GM12878 (cell line): ENCODE measurements around the gene ARL15. TPM values are rescaled to one million over a fixed set of nuclear protein-coding genes. Genes with fewer than 3 reads are reported as not detected.

Source experiments
- ATAC-seq: fragments of 200-7000 bp; cut with Tn5 transposase; 3 replicates; pipeline ENCODE4 v1.9.1; 2020; ENCODE audit warnings: mild to moderate bottlenecking, moderate library complexity
- BruUV-seq: library from RNA; stranded (reverse); fragments of 400-500 nt; replicated peaks from 2 replicates; lab custom pipeline; 2021; lab: Mats Ljungman, UMichigan
- CTCF ChIA-PET: fragments of 300-600 bp; sonication (Branson Sonifier 250); formaldehyde crosslinking; extraction: SDS; loops from one replicate; lab custom pipeline; 2021; ENCODE audit warnings: inconsistent platforms; lab: Yijun Ruan, JAX
- POLR2A ChIA-PET: fragments of 350-600 bp; formaldehyde crosslinking; extraction: SDS; loops from one replicate; lab custom pipeline; 2021; ENCODE audit warnings: inconsistent platforms; lab: Charles Lee
- RAD21 ChIA-PET: fragments of 300-600 bp; sonication (Branson Sonifier 250); formaldehyde crosslinking; loops from one replicate; lab custom pipeline; 2023; ENCODE audit warnings: antibody characterized with exemption; ENCODE audit not compliant: unreplicated experiment; lab: Charles Lee
- SMC1A ChIA-PET: fragments of 300-600 bp; sonication (Branson Sonifier 250); formaldehyde crosslinking; loops from one replicate; lab custom pipeline; 2023; ENCODE audit not compliant: unreplicated experiment, uncharacterized antibody; lab: Charles Lee
- DNase-seq: peaks from one replicate; pipeline ENCODE4 v3.0.0-alpha.2; 2011; ENCODE audit warnings: low read depth, low spot score
- FAIRE-seq: peaks from 3 replicates; lab custom pipeline; 2011; peaks lifted over from hg19 to GRCh38; lab: Jason Lieb, UNC
- H2AFZ ChIP-seq: 2 replicates; pipeline ENCODE4 v1.6.0; 2011; ENCODE audit warnings: low read depth, low read length, control low read depth; ENCODE audit not compliant: control insufficient read depth
- H3K27ac ChIP-seq: 2 replicates; pipeline ENCODE4 v1.5.1; 2011; ENCODE audit warnings: control low read depth; ENCODE audit not compliant: control insufficient read depth, insufficient read depth
- H3K27me3 ChIP-seq, 2 experiments: replicated peaks in 1 of 2; 2 replicates each; pipeline versions ENCODE4 v1.6.0 to v1.6.1; 2011; ENCODE audit warnings: low read length in 1 of 2; ENCODE audit not compliant: control insufficient read depth in 2 of 2, insufficient read depth in 2 of 2
- H3K36me3 ChIP-seq, 2 experiments: 2 replicates each; pipeline ENCODE4 v1.5.1; 2011; ENCODE audit warnings: low read length in 1 of 2; ENCODE audit not compliant: control insufficient read depth in 2 of 2, insufficient read depth in 2 of 2
- H3K4me1 ChIP-seq: 2 replicates; pipeline ENCODE4 v1.6.1; 2011; ENCODE audit warnings: mild to moderate bottlenecking, low read length, moderate library complexity, mixed read lengths; ENCODE audit not compliant: control insufficient read depth, insufficient read depth
- H3K4me2 ChIP-seq: 2 replicates; pipeline ENCODE4 v1.6.0; 2011; ENCODE audit warnings: control low read depth; ENCODE audit not compliant: control insufficient read depth, insufficient read depth
- H3K4me3 ChIP-seq: fragments of 200-600 bp; sonication (generic); 2 replicates; pipeline ENCODE4 v1.5.1; 2016
- H3K79me2 ChIP-seq: 2 replicates; pipeline ENCODE4 v1.6.0; 2011; ENCODE audit warnings: low read length; ENCODE audit not compliant: control insufficient read depth, insufficient read depth
- H3K9ac ChIP-seq: 2 replicates; pipeline ENCODE4 v1.8.0; 2011; ENCODE audit warnings: low read length, control low read depth, mixed read lengths; ENCODE audit not compliant: control insufficient read depth, insufficient read depth
- H3K9me3 ChIP-seq: replicated peaks from 3 replicates; pipeline ENCODE4 v1.5.1; 2011; ENCODE audit warnings: mild to moderate bottlenecking, low read length; ENCODE audit not compliant: control insufficient read depth, insufficient read depth
- H4K20me1 ChIP-seq: 2 replicates; pipeline ENCODE4 v1.6.0; 2011; ENCODE audit not compliant: control insufficient read depth, insufficient read depth
- ATF3 ChIP-seq: IDR thresholded peaks from 2 replicates; pipeline ENCODE4 v1.6.1; 2011; ENCODE audit warnings: low read depth, mild to moderate bottlenecking, low read length, moderate library complexity, borderline replicate concordance; ENCODE audit errors: extremely low read depth
- CHD1 ChIP-seq: IDR thresholded peaks from 2 replicates; pipeline ENCODE4 v1.6.1; 2012; ENCODE audit warnings: low read depth, low read length, improper control_type of control experiment
- EP300 ChIP-seq, 2 experiments: fragments of 150-350 bp in 1 of 2; IDR thresholded peaks; 2 replicates each; pipeline ENCODE4 v1.6.1; 2011 to 2012; ENCODE audit warnings: low read depth in 2 of 2, low read length in 2 of 2, borderline replicate concordance in 1 of 2, improper control_type of control experiment in 1 of 2, inconsistent platforms in 1 of 2; ENCODE audit not compliant: control insufficient read depth in 1 of 2
- HCFC1 ChIP-seq: fragments of 150-350 bp; IDR thresholded peaks from 2 replicates; pipeline ENCODE4 v1.6.1; 2014; ENCODE audit warnings: low read length
- HDAC6 ChIP-seq: fragments of 200-600 bp; sonication (generic); IDR thresholded peaks from one replicate; pipeline ENCODE4 v1.8.0; 2017; ENCODE audit warnings: antibody characterized with exemption; ENCODE audit not compliant: unreplicated experiment
- HSF1 ChIP-seq: fragments of 150-350 bp; IDR thresholded peaks from 2 replicates; pipeline ENCODE4 v1.6.1; 2014; ENCODE audit warnings: mild to moderate bottlenecking, low read depth, low read length
- JUNB ChIP-seq: IDR thresholded peaks from 2 replicates; pipeline ENCODE4 v1.6.1; 2016; ENCODE audit warnings: antibody characterized with exemption, mild to moderate bottlenecking
- LARP7 ChIP-seq: fragments of 450-650 bp; IDR thresholded peaks from 2 replicates; pipeline ENCODE4 v1.6.1; 2017; ENCODE audit warnings: mild to moderate bottlenecking
- PKNOX1 ChIP-seq: fragments of 450-650 bp; IDR thresholded peaks from 2 replicates; pipeline ENCODE4 v1.6.1; 2016; ENCODE audit warnings: mild to moderate bottlenecking
- RUNX3 ChIP-seq: IDR thresholded peaks from 2 replicates; pipeline ENCODE4 v1.6.1; 2012; ENCODE audit warnings: low read length, inconsistent platforms
- SRF ChIP-seq, 2 experiments: IDR thresholded peaks; 2 replicates each; pipeline ENCODE4 v1.6.1; 2011; ENCODE audit warnings: low read depth in 2 of 2, low read length in 2 of 2, mild to moderate bottlenecking in 1 of 2, moderate library complexity in 1 of 2
- TCF3 ChIP-seq: IDR thresholded peaks from 2 replicates; pipeline ENCODE4 v1.6.1; 2012; ENCODE audit warnings: low read depth, mild to moderate bottlenecking, low read length, borderline replicate concordance; ENCODE audit not compliant: insufficient read depth
- ZBED1 ChIP-seq: IDR thresholded peaks from 2 replicates; pipeline ENCODE4 v1.6.1; 2016; ENCODE audit warnings: borderline replicate concordance
- WGBS: methylation state at CpG from one replicate; pipeline ENCODE4 v1.1.6; 2016; ENCODE audit warnings: low lambda C conversion rate; ENCODE audit not compliant: insufficient replicate concordance, insufficient coverage; ENCODE audit errors: missing lambda C conversion rate; 5-methylcytosine and 5-hydroxymethylcytosine counted together
- in situ Hi-C: fragments of 300-500 bp; cut with MboI; formaldehyde crosslinking; loops from 9 replicates; pipeline ENCODE4 v1.14.3; 2018; ENCODE audit warnings: mixed read lengths
- intact Hi-C: fragments of 100-400 bp; cut with micrococcal nuclease; formaldehyde crosslinking; loops from one replicate; pipeline ENCODE4 v1.14.2; 2022; ENCODE audit not compliant: unreplicated experiment
- polyA plus RNA-seq, 11 experiments: library from polyadenylated mRNA; depleted of rRNA in 4 of 11; unstranded in 6 of 11; stranded (reverse) in 5 of 11; fragments of >200 nt; fragmentation: Nextera tagmentation in 4 of 11; fragmentation: Illumina TruSeq in 1 of 11; extraction: Ambion mirVana in 4 of 11; extraction: Trizol in 1 of 11; gene quantifications; 1 replicate in 1 of 11; 2 replicates in 10 of 11; pipeline versions ENCODE4 v1.2.1 to v1.2.3, GENCODE V29; 2011 to 2016; ENCODE audit warnings: inconsistent platforms in 2 of 11, missing spikeins in 2 of 11, low read depth in 1 of 11
- total RNA-seq, 4 experiments: library from RNA; depleted of rRNA in 3 of 4; stranded (reverse); fragments of >200 nt in 3 of 4; fragmentation: Illumina TruSeq in 1 of 4; extraction: Trizol in 1 of 4; gene quantifications; 2 replicates each; pipeline versions ENCODE4 v1.2.1 to v1.2.3, GENCODE V29; 2013 to 2021

ARL15 gene
- total and polyA plus RNA-seq, 10 of the 15 experiments (the other 5 are each of a cell fraction or from before 2014, with no cell fraction given), result 3.6 to 11.0 (median 7.7) TPM

DNA sequence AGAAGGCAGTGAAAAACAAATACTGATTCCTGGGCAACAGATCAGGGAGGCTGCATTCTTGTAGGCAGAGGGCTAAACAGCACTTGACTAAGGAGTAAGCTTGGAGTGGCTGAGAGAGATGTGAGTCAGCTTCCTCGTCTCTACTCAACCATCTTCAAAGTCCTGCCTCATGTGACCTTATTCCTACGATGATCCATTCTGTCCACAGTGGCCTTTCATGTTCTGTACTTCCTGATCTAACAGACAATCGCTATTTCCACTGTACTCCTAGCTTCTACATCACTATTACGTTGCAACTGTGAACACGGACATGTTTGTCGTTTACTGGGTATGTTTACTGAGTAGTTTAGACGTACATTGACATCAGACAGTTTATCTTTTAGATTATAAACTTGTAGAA lies 365.4 kb downstream of the ARL15 start (continued):
- TF ChIP-seq PKNOX1, result no peak

- Histone ChIP-seq H2AFZ (no peak overlapping the region), H3K4me2 (no peak overlapping the region), H4K20me1 (no peaks in the 10 kb centered on the region), H3K27ac (no peak overlapping the region), H3K4me1 (no peaks in the 10 kb centered on the region), H3K79me2 (no peaks in the 10 kb centered on the region), H3K27me3 (no peaks in the 10 kb centered on the region), H3K9me3 (no peaks in the 10 kb centered on the region), H3K36me3 (no peaks in the 10 kb centered on the region), H3K9ac (no peak overlapping the region), H3K4me3 (no peak overlapping the region)
- no peak for DNase-seq
- 100% methylated on average over 1 of the region's 1 CpG for WGBS
- in situ Hi-C loops (no loop called here), intact Hi-C loops (no loop called here)
- RAD21 ChIA-PET, result no interaction called here
- POLR2A ChIA-PET, result interaction anchor here (0.5 to 0.6 kb wide), 2 partner anchors 10 to 12 kb away, joined by 4 to 7 read pairs; no protein-coding TSS in a partner anchor
- BruUV-seq, result no TSS peak
- CTCF ChIA-PET, result no interaction called here
- no peak for TF ChIP-seq LARP7
- TF ChIP-seq CHD1, result no peak
- no peak for TF ChIP-seq RUNX3
- TF ChIP-seq ZBED1, result no peak
- no peak for TF ChIP-seq SRF (IDR thresholded peaks at IDR 0.05; ENCODE audit: low read depth in 2 of 2, low read length in 2 of 2)
- TF ChIP-seq TCF3, result no peak
- no peak for TF ChIP-seq HCFC1
- TF ChIP-seq ATF3, result no peak
- no peak for TF ChIP-seq JUNB
- TF ChIP-seq EP300 (IDR thresholded peaks at IDR 0.05; ENCODE audit: borderline replicate concordance in 1 of 2, control insufficient read depth in 1 of 2, low read depth in 2 of 2, low read length in 2 of 2), result no peak
- no peak for TF ChIP-seq HDAC6
- TF ChIP-seq HSF1, result no peak
- SMC1A ChIA-PET, result interaction anchor here (1.4 kb wide), 1 partner anchor 11 kb away, joined by 3 read pairs; no protein-coding TSS in a partner anchor
- FAIRE-seq, result no peak
- no peak for ATAC-seq
Observed at GRCh38 chr5:53943938-53944337, 366.4 kb downstream of the ARL15 start.
